HCT116 (cell line): Measurements from ENCODE around the gene USP24. TPM values are rescaled to one million over a fixed set of nuclear protein-coding genes. Genes with fewer than 3 reads are reported as not detected.

Source experiments
- ATAC-seq: fragments of 200-7000 bp; cut with Tn5 transposase; 2 replicates; pipeline ENCODE4 v1.9.1; 2020; ENCODE audit warnings: mild to moderate bottlenecking, moderate library complexity
- BruUV-seq: library from RNA; stranded (reverse); fragments of 400-500 nt; replicated peaks from 2 replicates; lab custom pipeline; 2021; lab: Mats Ljungman, UMichigan
- CTCF ChIA-PET: fragments of 300-600 bp; sonication (Branson Sonifier 250); formaldehyde crosslinking; loops from one replicate; lab custom pipeline; 2021; ENCODE audit warnings: antibody characterized with exemption; lab: Charles Lee
- POLR2A ChIA-PET: fragments of 300-600, 350-600 bp; sonication (Branson Sonifier 250); formaldehyde crosslinking; loops from one replicate; lab custom pipeline; 2021; ENCODE audit warnings: antibody characterized with exemption; lab: Charles Lee
- RAD21 ChIA-PET, 2 experiments: fragments of 300-600 bp; sonication (Branson Sonifier 250); formaldehyde crosslinking; loops; one replicate each; lab custom pipeline; 2023; ENCODE audit warnings: low total read pairs in 2 of 2; ENCODE audit not compliant: uncharacterized antibody in 2 of 2, unreplicated experiment in 2 of 2, low non-redundant PET in 1 of 2; lab: Charles Lee
- DNase-seq: peaks from one replicate; pipeline ENCODE4 v3.0.0-alpha.2; 2010; ENCODE audit warnings: low read depth, low spot score
- H2AFZ ChIP-seq: fragments of 200-600 bp; shearing (Covaris generic), sonication (generic); 2 replicates; pipeline ENCODE4 v1.6.1; 2017; ENCODE audit warnings: low read depth, mixed run types, mixed read lengths, antibody characterized with exemption, low read length; ENCODE audit not compliant: poor library complexity, severe bottlenecking
- H3K27ac ChIP-seq: 2 replicates; pipeline ENCODE4 v1.5.1; 2012; ENCODE audit warnings: low read depth, low read length
- H3K27me3 ChIP-seq: fragments of 200-600 bp; sonication (generic); 2 replicates; pipeline ENCODE4 v1.6.1; 2016; ENCODE audit warnings: mixed run types, low read length, mixed read lengths; ENCODE audit not compliant: insufficient read depth
- H3K36me3 ChIP-seq, 2 experiments: fragments of 200-500 bp in 1 of 2; fragments of 200-600 bp in 1 of 2; sonication (Bioruptor generic) in 1 of 2; sonication (generic) in 1 of 2; 2 replicates each; pipeline versions ENCODE4 v1.5.1 to v1.6.1; 2014 to 2016; ENCODE audit warnings: low read length in 2 of 2, inconsistent platforms in 1 of 2, mixed read lengths in 1 of 2, mixed run types in 1 of 2; ENCODE audit not compliant: insufficient read depth in 2 of 2, control insufficient read depth in 1 of 2
- H3K4me1 ChIP-seq, 2 experiments: fragments of 200-600 bp in 1 of 2; sonication (generic) in 1 of 2; 2 replicates each; pipeline versions ENCODE4 v1.5.1 to v1.6.1; 2012 to 2017; ENCODE audit warnings: low read length in 2 of 2, inconsistent platforms in 1 of 2, mild to moderate bottlenecking in 1 of 2, mixed read lengths in 1 of 2, mixed run types in 1 of 2, moderate library complexity in 1 of 2; ENCODE audit not compliant: insufficient read depth in 2 of 2, control insufficient read depth in 1 of 2
- H3K4me2 ChIP-seq: fragments of 200-600 bp; sonication (generic); 2 replicates; pipeline ENCODE4 v1.6.1; 2017; ENCODE audit warnings: mixed run types, low read length, mixed read lengths
- H3K4me3 ChIP-seq, 2 experiments: fragments of 200-600 bp in 1 of 2; sonication (generic) in 1 of 2; replicated peaks in 1 of 2; 2 replicates each; pipeline ENCODE4 v1.5.1; 2011 to 2016; ENCODE audit warnings: low read length in 2 of 2, control low read depth in 1 of 2, low read depth in 1 of 2, mild to moderate bottlenecking in 1 of 2, mixed read lengths in 1 of 2, mixed run types in 1 of 2
- H3K79me2 ChIP-seq: fragments of 200-600 bp; sonication (generic); 2 replicates; pipeline ENCODE4 v1.6.1; 2017; ENCODE audit warnings: mild to moderate bottlenecking, mixed run types, low read length, moderate library complexity, mixed read lengths; ENCODE audit not compliant: insufficient read depth
- H3K9ac ChIP-seq: fragments of 200-600 bp; sonication (generic); 2 replicates; pipeline ENCODE4 v1.6.1; 2016; ENCODE audit warnings: low read length, mixed read lengths
- H3K9me2 ChIP-seq: fragments of 200-600 bp; sonication (generic), shearing (Covaris generic); 2 replicates; pipeline ENCODE4 v1.6.1; 2017; ENCODE audit warnings: mixed run types, mild to moderate bottlenecking, moderate library complexity; ENCODE audit not compliant: insufficient read depth
- H3K9me3 ChIP-seq, 2 experiments: fragments of 200-500 bp in 1 of 2; fragments of 200-600 bp in 1 of 2; sonication (Bioruptor generic) in 1 of 2; sonication (generic) in 1 of 2; 2 replicates each; pipeline ENCODE4 v1.6.1; 2014 to 2017; ENCODE audit warnings: low read length in 2 of 2, mixed read lengths in 2 of 2, inconsistent platforms in 1 of 2, low read depth in 1 of 2, mild to moderate bottlenecking in 1 of 2, mixed run types in 1 of 2, moderate library complexity in 1 of 2; ENCODE audit not compliant: control insufficient read depth in 1 of 2, insufficient read depth in 1 of 2
- H4K20me1 ChIP-seq: fragments of 200-600 bp; sonication (generic), shearing (Covaris generic); 2 replicates; pipeline ENCODE4 v1.6.1; 2017; ENCODE audit warnings: mixed run types, mild to moderate bottlenecking, moderate library complexity; ENCODE audit not compliant: insufficient read depth
- CBX3 ChIP-seq: IDR thresholded peaks from 2 replicates; pipeline ENCODE4 v1.6.1; 2012; ENCODE audit warnings: low read depth
- CEBPB ChIP-seq: IDR thresholded peaks from 2 replicates; pipeline ENCODE4 v1.6.1; 2012; ENCODE audit warnings: low read depth
- ELF1 ChIP-seq: IDR thresholded peaks from 2 replicates; pipeline ENCODE4 v1.6.1; 2012; ENCODE audit warnings: low read depth, borderline replicate concordance
- FOSL1 ChIP-seq: IDR thresholded peaks from 2 replicates; pipeline ENCODE4 v1.6.1; 2012; ENCODE audit warnings: low read depth
- JUND ChIP-seq: IDR thresholded peaks from 2 replicates; pipeline ENCODE4 v1.6.1; 2012
- RAD21 ChIP-seq: IDR thresholded peaks from 2 replicates; pipeline ENCODE4 v1.6.1; 2012; ENCODE audit warnings: low read depth, mild to moderate bottlenecking
- REST ChIP-seq: IDR thresholded peaks from 2 replicates; pipeline ENCODE4 v1.6.1; 2012; ENCODE audit warnings: low read depth
- SRF ChIP-seq: IDR thresholded peaks from 2 replicates; pipeline ENCODE4 v1.6.1; 2012; ENCODE audit warnings: low read depth
- YY1 ChIP-seq: IDR thresholded peaks from 2 replicates; pipeline ENCODE4 v1.6.1; 2011; ENCODE audit warnings: low read length, low read depth, moderate library complexity, mild to moderate bottlenecking; ENCODE audit not compliant: insufficient replicate concordance; ENCODE audit errors: extremely low read depth
- ZNF274 ChIP-seq: fragments of 200-500 bp; sonication (Bioruptor generic); IDR thresholded peaks from 2 replicates; pipeline ENCODE4 v1.6.1; 2014; ENCODE audit warnings: mild to moderate bottlenecking, low read depth, low read length, inconsistent platforms
- intact Hi-C: fragments of 100-400 bp; cut with micrococcal nuclease; formaldehyde crosslinking; loops from 2 replicates; pipeline ENCODE4 v1.10.0; 2022
- total RNA-seq: library from RNA; stranded (reverse); gene quantifications from one replicate; pipeline ENCODE4 v1.2.1, GENCODE V29; 2021; ENCODE audit not compliant: unreplicated experiment
- TF ChIP-seq, protein P1 (sequence below): IDR thresholded peaks from 2 replicates; pipeline ENCODE4 v1.6.1; 2012
- TF ChIP-seq, protein P2 (sequence below), 3 experiments: fragments of 200-600 bp in 1 of 3; sonication (generic) in 1 of 3; IDR thresholded peaks in 2 of 3; conservative IDR thresholded peaks in 1 of 3; 2 replicates each; pipeline ENCODE4 v1.5.1; 2012 to 2017; ENCODE audit warnings: low read depth in 2 of 3, low read length in 2 of 3, antibody characterized with exemption in 1 of 3, borderline replicate concordance in 1 of 3, control low read depth in 1 of 3, mild to moderate bottlenecking in 1 of 3, mixed read lengths in 1 of 3, mixed run types in 1 of 3, moderate library complexity in 1 of 3; ENCODE audit not compliant: insufficient read depth in 1 of 3

The USP24 gene
- total RNA-seq, 1 experiment from 2014 or later: 34.2 TPM

DNA sequence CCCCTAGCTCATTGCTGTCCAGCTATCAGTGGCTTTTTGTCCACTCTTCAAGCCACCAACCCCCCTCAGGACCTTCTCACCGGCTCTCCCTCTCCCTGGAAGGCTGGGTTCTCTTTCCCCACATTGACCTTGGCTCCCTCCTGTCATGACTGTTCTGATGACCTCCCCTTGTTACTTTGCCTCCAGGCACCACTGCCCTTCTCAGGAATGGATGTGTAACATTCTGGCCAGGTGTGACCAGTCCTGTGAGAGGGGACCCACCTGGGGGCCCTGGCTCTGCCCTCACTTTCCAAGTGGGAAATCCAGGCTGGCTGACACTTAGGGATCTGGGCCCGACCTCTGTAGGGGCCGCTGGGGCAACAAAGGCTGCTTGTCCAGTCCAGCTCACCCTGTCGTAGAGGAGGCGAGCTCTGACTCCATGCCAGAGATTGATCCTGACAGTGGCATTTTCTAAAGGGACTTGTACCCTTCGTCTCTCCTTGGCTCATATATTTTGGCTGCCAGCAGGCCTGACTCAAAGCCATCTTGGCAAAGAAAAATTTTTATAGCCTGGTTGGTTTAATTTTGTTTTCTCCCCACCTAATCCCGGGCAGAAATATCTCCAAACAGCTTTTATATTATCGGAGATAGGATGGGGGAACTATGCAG lies 37.9 kb upstream of the USP24 start:
- Histone ChIP-seq H3K4me3 (no peak overlapping the region), H3K4me2 (no peak overlapping the region), H3K27me3 (no peaks in the 10 kb centered on the region), H3K9me2 (no peaks in the 10 kb centered on the region), H4K20me1 (no peaks in the 10 kb centered on the region), H3K9ac (no peak overlapping the region), H3K27ac (no peak overlapping the region), H3K36me3 (no peaks in the 10 kb centered on the region), H3K4me1 (no peaks in the 10 kb centered on the region), H2AFZ (no peak overlapping the region), H3K79me2 (no peaks in the 10 kb centered on the region)
- ChIA-PET CTCF (no interaction called here), RAD21 (no interaction called here), POLR2A (no interaction called here)
- ATAC-seq (no peak), DNase-seq (no peak)
- intact Hi-C loops: no loop called here
- BruUV-seq: no TSS peak
- no peak for TF ChIP-seq FOSL1
- no peak for TF ChIP-seq SRF
- no peak for TF ChIP-seq ZNF274
- no peak for TF ChIP-seq REST
- no peak for TF ChIP-seq RAD21
- TF ChIP-seq CBX3: no peak
- TF ChIP-seq YY1: no peak
- TF ChIP-seq, protein P1, sequence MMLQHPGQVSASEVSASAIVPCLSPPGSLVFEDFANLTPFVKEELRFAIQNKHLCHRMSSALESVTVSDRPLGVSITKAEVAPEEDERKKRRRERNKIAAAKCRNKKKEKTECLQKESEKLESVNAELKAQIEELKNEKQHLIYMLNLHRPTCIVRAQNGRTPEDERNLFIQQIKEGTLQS: no peak
- TF ChIP-seq CEBPB: no peak
- TF ChIP-seq JUND: no peak
- no peak for TF ChIP-seq ELF1
- TF ChIP-seq, protein P2, sequence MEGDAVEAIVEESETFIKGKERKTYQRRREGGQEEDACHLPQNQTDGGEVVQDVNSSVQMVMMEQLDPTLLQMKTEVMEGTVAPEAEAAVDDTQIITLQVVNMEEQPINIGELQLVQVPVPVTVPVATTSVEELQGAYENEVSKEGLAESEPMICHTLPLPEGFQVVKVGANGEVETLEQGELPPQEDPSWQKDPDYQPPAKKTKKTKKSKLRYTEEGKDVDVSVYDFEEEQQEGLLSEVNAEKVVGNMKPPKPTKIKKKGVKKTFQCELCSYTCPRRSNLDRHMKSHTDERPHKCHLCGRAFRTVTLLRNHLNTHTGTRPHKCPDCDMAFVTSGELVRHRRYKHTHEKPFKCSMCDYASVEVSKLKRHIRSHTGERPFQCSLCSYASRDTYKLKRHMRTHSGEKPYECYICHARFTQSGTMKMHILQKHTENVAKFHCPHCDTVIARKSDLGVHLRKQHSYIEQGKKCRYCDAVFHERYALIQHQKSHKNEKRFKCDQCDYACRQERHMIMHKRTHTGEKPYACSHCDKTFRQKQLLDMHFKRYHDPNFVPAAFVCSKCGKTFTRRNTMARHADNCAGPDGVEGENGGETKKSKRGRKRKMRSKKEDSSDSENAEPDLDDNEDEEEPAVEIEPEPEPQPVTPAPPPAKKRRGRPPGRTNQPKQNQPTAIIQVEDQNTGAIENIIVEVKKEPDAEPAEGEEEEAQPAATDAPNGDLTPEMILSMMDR (IDR thresholded peaks at IDR 0.05 in 2 of 3, conservative IDR thresholded peaks at IDR 0.05 in 1 of 3; ENCODE audit: borderline replicate concordance in 1 of 3, insufficient read depth in 1 of 3, low read depth in 2 of 3, low read length in 2 of 3): no peak
- TF ChIP-seq, all 23 proteins: peak for 0
- H3K9me3 ChIP-seq: no peaks in the 10 kb centered on the region
